Stimulated activated CD4-positive, alpha-beta T cell treated with anti-CD3 and anti-CD28 coated beads, Interleukin-2, amount 100 ng/mL, for 48 hours (primary cell): ENCODE results near the gene CBARP.
"Not testable (repeated sequence)": the region's sequence is repeated elsewhere in the genome, so short reads cannot be mapped to it uniquely, and the experiment has no call there.

Experiments used
- DNase-seq, 2 donors: peaks; one replicate each; pipeline ENCODE4 v3.0.0-alpha.2; 2020

CBARP gene

DNA sequence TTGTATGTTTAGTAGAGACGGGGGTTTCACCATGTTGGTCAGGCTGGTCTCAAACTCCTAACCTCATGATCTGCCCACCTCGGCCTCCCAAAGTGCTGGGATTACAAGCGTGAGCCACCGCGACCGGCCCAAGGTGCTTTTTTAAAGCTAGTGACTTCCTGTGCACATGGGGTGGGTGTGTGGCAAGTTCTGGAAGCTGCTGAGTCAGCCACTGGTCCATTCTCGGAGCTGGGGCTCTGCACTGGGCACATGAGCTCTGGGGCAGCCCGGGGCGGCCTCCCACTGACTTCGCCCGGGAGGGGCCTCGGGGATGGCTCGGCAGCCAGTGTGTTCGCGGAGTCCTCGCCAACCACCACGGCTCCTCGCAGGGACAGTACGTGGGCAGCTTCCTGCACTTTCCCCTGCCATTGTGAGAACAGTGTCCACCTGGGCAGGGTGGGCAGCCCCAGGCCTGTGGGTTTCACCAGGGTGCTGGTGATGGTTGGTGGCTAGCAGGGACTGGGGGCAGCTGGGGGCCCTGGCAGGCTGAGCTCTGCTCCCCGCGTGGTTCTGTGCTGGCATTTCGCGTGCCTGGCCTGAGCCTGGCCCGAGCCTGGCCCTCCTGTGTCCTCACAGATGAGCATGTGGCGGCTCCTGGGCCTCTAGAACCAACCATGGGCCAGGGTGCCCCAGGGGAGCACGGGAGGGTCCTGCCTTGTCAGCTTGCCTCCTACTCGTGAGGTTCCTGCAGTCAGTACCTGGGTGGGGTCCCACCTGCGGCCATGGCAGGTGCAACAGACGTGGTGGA is 12.2 kb downstream of the CBARP start:
- DNase-seq = no peak

DNA sequence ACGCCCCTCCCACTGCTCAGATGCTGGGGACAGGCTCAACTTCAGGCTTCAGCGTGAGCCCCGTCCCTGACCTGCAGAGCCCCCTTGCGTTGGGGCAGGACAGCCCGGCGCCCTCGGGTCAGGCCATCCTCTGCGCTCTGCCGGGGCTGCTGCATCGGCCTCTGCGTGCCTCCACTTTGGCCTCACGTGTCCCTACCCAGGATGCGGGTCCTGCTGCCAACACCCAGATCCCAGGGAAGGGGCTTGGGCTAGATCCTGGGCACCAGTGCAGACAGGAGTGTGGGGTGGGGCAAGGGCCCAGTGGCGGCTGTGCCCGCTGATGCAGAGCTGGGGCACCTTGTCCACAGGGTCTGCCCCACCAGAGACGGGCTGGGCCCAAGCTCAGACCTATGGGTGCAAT is 13.0 kb downstream of the CBARP start:
- no peak for DNase-seq

DNA sequence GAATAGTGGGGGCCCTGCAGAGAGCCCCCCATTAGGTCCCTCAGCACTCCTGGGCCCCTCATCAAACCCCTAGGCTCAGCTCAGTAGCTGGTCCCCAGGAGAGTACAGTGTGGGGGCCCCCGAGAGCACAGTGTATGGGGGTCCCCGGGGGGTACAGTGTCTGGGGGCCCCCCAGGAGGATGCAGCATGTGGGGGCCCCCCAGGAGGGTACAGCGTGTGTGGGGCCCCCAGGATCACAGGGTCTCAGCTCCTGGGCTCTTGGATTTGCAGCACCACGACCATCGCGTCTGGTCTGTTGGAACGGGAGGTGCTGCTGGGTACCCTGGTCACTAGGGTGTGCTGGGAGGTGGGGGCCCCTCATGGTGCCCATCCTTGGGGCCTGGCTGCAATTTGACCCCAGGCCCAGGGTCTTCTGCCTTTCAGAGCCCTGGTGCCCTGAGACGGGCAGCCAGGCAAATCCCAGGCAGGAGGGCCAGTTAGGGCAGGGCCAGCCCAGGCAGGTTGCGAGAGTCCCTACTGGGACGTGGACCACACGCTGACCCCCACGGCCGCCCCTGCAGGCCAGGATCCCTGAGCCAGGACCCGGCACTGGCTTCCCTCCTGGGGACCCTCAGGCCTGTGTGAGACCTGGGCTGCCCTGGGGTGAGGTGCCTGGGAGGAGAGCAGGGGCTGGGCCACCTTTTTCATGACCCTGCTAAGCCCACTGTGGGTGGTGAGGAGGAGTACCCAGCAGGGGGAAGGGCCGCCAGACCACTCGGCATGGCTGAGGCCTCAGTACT is 13.6 kb downstream of the CBARP start:
- DNase-seq = no peak

DNA sequence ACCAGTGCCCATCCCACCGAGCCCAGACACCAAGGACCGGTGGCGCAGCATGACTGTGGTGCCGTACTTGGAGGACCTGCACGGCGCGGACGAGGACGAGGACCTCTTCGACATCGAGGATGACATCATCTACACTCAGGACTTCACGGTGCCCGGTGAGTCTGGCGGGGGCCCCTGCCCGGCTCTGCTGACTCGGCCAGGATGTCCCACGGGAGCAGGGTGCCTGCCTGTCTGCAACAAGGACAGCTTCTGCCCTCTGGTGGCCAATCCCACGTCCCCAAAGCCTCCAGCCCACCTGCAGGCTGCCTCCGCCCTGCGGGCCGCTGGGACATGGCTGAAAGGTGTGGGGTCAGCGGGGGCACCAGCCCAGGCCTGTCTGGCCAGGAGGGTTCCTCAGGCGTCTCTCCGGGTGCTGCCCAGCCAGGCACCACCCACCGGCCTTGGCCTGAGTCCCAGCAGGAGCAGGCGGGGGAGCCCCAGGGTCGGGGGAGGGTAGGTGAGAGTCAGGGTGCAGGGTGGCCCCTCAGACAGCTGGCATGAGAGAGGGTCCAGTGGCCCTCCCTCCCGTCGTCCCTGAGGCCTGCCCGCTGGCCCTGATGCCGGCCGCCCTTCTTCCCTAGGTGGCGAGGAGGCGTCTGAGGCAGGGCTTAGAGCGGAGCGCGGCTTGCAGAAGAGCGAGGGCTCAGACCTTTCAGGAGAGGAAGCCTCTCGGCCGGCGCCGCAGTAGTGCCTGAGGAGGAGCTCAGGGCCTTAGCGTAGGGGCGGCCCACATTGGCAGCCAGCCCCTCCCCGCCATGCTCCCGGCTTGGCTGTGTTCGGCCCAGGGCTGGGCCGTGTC is 14.6 kb downstream of the CBARP start:
- no peak for DNase-seq

DNA sequence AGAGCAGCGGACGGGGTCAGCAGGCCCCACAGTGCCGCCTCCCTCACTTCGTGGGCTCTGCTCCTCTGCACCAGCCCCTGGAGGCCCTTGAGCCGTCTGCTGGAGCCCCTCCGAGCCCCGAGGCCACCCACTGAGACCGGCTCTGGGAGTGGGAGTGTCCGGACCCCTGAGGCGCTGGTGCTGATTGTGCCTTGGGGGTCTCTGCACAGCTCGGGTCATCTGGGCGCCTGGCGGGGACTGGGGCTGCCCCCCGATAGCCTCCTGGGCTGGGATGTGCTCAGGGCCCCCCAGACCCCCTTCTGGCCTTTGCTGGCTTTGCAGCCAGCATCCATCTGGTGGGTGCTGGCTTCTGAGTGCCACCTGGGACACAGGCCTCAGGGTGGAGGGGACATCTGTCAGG is 15.4 kb downstream of the CBARP start:
- no peak for DNase-seq

DNA sequence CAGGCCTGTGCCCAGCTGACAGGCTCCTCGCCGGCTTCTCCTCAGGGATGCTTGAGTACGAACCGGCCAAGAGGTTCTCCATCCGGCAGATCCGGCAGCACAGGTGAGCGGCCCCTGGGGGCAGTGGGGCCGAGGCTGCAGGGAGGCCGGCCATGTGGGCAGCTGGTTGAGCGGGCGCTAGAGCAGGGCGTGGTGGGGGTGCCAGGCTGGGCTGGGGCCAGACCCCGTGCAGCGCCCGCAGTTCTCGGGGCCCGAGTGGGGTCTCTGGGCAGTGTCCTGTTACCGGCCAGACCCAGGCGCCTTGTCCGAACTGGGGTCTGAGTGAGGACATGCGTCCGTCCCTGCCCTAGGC is 15.9 kb downstream of the CBARP start:
- DNase-seq = no peak

DNA sequence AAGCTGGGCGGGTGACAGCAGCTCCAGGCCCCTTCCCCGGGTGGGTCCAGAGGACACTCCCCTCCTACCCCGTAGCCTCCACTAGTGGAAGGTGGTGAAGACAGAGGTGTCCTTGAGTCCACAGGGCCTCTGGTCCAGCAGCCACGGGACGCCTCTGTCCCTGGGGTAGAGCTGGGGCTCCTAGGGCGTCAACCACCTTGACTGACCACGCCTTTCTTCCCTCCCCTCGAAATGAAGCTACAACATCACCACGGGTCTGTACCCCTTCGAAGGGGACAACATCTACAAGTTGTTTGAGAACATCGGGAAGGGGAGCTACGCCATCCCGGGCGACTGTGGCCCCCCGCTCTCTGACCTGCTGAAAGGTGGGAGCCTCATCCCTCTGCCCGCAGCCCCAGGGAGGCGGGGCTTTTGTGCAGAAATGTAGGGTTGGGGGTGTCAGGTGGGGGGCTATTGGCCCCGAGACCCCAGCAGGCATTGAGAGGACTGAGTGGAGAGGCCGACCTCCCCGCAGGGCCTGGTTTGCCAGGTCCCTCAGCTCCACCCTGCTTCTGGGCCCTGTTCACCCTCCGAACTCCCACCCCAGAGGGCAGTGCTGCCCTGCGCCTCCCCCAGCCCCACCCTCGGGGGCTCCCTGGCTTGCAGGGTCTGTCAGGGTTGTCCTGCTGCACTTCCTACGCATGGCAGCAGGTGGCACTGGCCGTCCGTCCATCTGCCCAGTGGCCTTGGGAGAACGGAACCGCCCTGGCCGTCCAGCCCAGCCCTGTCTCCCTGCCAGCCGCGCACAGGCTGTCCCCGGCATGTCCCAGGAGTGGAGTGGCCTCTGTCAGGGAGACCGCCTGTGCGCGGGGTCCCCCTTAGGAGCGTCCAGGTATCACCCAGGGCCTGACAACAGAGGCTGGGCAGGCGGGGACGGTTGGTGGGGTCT is 16.6 kb downstream of the CBARP start:
- no peak for DNase-seq

DNA sequence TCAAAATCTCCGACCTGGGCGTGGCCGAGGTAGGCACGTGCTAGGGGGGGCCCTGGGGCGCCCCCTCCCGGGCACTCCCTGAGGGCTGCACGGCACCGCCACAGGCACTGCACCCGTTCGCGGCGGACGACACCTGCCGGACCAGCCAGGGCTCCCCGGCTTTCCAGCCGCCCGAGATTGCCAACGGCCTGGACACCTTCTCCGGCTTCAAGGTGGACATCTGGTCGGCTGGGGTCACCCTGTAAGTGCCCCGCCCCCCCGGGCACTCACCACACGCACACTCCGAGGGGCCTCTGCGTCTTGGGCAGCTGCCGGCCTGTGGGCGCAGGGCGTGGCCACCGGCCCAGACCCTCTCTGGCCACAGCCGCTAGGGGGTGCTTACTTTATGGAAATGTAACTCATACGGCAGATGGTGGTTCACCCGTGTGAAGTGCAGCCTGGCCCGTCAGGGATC is 17.3 kb downstream of the CBARP start:
- no peak for DNase-seq

DNA sequence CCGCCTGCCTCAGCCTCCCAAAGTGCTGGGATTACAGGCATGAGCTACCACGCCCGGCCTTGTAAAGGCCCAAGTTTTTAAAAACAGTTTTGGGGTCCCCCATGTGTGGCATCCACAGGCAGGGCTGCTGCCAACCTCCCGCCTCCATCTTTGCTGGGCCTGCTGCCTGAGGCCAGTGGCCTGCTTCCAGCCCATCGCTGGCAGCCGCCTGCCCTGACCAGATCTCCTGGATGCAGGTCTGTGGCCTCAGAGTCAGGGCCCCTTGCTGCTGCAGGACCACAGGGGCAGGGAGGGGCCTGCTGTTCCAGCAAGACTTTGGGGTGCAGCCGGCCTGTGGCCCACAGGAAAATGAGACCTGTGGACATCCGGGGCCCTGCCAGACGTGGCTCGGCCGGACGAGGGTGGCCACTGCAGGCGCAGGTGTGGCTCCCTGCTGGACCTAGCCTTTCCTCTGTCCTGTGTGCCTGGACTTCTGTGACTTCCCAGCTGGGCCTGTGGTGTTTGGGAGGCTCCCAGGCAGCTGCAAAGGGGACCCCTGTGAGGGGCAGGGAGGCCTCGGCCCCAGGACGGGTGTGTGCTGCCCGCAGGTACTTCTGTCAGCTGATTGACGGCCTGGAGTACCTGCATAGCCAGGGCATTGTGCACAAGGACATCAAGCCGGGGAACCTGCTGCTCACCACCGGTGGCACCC is 17.9 kb downstream of the CBARP start:
- no peak for DNase-seq

DNA sequence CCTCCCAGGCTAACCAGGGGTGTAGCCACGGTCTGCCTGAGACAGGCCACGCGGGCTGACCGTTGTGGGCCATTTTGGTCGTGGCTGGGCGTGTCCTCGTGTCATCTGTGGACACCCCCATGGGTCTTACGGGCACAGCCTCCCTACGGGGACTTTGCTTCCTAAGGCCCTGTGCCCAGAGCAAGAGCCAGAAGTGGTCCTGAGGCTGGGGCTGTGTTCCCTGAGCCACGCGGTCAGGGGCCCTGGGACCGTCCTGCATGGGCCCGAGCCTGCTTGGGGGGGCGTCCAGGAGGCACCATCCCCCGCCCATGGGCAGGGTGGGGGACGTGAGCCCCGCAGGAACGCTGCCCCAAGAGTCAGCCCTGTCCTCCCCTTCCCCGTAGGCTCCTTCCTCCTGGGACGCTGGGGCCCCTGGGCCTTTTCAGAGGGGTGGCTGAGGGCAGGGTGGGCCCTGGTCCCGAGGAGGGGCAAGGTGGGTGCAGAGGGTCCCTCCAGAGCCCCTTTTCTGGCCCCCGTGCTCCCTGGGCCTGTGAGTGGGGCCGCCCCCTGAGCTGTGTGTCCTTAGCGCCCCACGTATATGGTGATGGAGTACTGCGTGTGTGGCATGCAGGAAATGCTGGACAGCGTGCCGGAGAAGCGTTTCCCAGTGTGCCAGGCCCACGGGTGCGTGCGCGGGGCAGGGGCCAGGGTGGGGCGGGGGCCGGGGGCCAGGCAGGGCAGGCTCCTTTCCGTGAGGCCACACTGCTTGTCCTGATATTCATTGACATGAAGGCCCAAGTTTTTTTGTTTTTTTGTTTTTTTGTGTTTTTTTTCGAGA is 18.8 kb downstream of the CBARP start:
- no peak for DNase-seq

DNA sequence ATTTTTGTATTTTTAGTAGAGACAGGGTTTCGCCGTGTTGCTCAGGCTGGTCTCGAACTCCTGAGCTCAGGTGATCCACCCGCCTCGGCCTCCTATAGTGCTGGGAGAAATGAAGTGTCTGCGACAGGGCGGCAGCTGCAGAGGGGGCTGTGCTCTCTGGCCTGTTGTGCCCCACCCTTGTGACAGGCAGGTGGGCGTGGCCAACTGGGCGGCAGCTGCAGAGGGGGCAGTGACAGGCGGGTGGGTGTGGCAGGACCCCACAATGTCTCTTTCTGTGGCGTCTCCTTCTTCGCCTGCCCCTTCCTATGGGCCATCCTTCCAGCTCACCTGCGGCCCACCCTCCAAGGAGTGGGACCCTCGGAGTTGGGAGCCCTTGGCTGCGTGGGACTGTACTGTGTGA is 20.4 kb downstream of the CBARP start:
- no peak for DNase-seq

DNA sequence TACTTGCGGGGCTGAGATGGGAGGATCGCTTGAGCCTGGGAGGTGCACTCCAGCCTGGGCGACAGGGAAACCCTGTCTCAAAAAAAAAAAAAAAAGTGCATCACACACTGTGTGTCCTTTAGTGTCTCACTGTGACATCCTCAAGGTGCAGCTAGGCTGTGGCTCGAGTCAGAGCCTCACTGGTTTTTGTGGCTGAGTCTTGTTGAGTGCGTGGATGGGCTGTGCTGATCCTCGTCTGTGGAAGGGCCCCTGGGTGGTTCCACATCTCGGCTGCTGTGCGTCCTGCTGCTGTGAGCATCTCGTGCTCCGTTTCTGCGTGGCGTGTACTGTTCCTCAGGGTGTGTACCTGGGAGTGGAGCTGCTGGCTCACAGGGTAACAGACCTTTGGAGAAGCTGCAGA is 21.0 kb downstream of the CBARP start:
- DNase-seq = no peak

DNA sequence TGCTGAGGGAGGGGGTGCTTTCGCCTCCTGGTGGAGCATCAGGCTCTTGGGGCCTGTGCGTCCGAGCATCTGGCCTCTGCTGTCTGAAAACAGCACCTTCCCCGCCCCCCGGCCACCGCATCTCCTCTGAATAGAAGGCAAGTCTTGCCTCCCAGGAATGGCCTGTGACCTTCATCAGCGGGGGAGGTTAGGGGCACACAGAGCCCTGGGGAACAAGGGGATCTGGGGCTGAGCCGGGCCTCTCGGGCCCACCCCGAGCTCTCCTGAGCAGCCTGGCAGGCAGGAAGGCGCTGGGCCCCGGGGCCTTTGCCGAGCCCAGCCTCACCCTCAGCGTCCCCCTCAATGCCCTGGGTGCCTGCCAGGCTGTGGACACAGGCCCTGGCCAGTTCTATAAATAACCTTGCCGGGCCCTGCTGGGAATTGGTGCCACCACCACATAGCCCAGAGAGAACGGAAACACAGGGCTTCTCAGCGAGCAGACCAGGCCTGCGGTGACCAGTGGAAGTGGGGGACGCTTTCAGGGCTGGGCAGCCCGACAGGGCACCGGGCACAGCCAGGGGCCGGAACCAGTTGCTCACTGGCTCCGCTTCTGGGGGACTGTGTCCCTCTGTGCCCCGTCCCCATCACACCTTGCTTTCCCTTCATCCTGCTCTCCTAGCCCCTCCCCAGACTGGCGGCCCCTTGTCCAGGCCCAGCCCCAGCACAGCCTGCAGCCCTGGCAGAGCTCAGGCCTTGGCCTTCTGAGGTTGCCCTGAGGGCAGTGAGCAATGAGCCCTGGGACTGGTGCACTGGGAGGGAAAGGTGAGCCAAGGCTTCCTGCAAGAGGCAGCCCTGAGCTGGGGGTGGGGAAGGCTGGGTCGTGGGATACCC is 22.7 kb downstream of the CBARP start:
- DNase-seq = no peak

DNA sequence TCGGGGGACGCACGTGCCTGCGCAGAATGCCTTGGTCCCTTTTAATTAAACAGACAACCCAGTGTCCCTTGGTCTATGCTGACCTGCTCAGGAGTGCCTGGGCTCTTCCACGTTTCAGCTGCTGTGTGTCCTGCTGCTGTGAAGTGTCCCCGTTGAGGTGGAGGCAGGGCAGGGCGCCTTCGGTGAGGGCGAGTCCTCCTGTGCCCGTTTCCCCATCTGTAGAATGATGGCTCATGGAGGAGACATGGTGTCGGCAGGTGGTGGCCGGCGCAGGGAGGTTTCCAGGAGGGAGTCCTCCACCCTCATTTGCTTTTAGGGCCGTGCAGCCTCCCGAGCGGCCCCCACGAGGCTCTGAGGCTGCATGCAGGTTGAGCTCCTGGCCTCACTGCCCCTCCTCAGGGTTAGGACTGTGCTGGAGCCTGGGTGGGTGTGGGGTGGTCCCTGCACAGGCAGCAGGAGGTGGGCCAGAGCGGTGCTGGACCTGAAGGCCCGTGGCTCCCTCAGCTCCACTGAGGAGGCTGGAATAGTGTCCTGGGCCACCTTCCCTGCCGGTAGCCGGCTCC is 23.4 kb downstream of the CBARP start:
- DNase-seq = no peak

DNA sequence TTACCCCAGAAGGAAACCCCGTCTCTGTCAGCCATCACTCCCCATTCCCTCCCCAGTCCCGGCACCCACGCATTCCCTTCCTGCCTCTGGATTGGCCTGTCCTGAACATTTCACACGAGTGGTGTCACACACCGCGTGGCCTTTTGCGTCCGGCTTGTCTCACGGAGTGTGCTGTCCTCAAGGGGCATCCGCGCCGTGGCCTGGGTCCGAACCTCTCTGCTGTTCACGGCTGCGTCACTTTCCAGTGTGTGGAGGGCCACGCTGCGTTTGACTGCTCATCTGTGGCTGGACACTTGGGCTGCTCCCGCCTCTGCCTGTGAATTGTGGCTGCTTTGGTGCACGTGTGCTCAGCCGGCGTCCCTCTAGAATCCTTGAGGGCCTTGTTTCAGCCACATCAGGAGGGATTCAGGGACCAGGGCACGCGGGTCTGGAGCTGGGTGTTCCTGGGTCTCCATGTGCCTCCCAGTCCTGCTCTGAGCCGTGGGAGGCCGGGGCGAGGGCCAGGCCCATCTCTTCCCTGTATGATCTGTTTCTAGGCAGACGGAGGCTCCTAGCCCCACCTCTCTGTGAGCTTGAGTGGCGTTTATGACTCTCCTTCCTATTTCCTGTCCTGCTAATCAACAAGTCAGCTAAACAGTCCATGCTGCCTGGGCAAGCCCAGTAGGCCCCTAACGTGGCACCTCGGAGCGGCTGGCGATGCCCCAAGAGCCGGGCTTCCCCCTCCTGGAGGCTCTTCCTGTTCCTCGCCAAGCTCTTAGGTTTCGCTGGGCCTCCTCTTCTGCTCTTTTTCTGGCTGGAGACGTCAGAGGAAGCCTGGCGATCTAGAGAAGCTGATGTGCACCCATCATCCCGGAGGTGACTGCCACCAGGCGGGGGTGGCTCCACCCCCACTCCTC is 24.2 kb downstream of the CBARP start:
- DNase-seq = no peak

DNA sequence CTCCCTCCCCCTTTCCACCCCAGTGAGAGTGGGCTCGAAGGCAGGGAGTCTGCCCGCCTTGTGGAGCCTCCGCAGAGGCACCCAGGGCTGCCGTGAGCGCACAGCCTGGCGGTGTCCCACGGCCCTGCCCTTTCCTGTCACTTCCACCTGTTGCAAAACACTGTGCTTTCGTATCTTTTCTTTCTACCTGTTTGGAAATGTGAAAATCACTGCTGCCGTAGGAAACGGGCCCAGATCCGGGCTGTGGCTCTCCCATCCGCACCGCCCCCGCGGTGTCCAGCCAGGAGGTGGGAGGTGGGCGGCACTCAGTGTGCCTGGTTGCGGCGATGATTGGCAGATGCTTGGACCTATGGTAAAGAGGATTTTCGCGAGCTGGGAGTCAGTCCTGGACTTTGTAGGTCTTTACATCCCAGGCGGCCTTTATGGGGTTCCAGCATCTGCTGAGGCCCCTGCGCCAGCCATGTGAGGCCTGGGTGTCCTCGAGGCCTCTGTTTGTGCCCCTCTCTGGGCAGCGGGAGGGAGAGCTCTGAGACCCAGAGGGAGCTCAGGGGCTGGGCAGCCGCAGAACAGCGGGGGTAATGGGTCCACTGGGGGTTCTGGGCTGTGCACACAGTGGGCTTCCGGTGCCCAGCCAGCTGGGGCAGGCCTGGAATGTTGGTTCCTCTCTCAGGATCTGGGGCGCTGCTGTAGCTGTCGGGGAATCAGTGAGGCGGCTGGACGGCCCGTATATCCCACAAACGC is 26.1 kb downstream of the CBARP start:
- DNase-seq = no peak

DNA sequence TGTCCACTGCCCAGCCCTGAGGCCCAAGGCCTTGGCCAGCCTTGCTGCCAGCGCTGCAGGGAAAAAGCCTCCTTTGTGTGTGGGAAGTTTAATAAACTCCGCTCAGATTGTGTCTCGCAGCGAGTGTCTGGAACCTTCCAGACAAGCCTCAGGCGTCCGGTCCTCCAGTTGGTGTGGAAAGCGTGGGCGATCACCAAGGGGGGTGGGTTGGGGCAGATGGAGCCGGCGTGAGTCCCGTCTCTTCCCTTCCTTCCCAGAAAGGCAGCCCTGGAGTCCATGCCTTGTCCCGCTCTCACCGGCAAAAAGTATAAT is 27.6 kb downstream of the CBARP start:
- DNase-seq = no peak

DNA sequence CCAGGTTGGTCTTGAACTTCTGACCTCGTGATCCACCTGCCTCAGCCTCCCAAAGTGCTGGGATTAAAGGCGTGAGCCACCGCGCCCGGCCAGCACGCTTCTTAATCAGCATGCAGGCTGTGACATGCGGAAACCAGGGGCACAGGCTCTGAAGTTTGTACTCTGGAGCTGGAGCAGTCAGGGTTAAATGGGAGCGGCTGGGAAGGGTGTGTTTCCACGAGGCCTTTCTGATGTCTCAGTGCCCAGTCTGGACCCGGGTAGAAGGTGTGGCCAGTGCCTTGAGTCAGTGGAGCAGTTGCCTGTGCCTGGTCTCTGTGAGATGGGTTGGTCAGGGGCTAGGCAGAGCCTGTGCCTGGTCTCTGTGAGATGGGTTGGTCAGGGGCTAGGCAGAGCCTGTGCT is 29.0 kb downstream of the CBARP start:
- not testable (repeated sequence) for DNase-seq
